ENCODE results near the gene EIF1AD.

- no peak for TF ChIP-seq CTCF (IDR thresholded peaks at IDR 0.05)
- TF ChIP-seq POLR2A (IDR thresholded peaks at IDR 0.05; ENCODE audit: low read depth), result no peak
- no peak for TF ChIP-seq POLR2AphosphoS5 (IDR thresholded peaks at IDR 0.05)
- TF ChIP-seq EP300 (IDR thresholded peaks at IDR 0.05), result no peak
Measured at GRCh38 chr11:65947133-65947532, 54.8 kb downstream of the EIF1AD start.
